Neural crest cell (in vitro differentiated cells): Measurements from ENCODE around the gene ZFP57. TPM values are rescaled to one million over a fixed set of nuclear protein-coding genes. Genes with fewer than 3 reads are reported as not detected.

ENCODE experiments used
- DNase-seq: peaks from one replicate; pipeline ENCODE4 v3.0.0; 2021; ENCODE audit warnings: low read depth, mixed read lengths, low spot score
- H3K27ac Mint-ChIP-seq: one replicate; pipeline ENCODE4 v1.8.0; 2021; ENCODE audit warnings: mild to moderate bottlenecking, mixed read lengths; ENCODE audit not compliant: unreplicated experiment
- H3K27me3 Mint-ChIP-seq: 2 replicates; pipeline ENCODE4 v1.8.0; 2021; ENCODE audit warnings: low read depth, mild to moderate bottlenecking, mixed read lengths
- H3K36me3 Mint-ChIP-seq: 2 replicates; pipeline ENCODE4 v1.8.0; 2021; ENCODE audit warnings: low read depth, mild to moderate bottlenecking, mixed read lengths
- H3K4me1 Mint-ChIP-seq: 2 replicates; pipeline ENCODE4 v1.8.0; 2021; ENCODE audit warnings: mixed read lengths
- H3K4me3 Mint-ChIP-seq: one replicate; pipeline ENCODE4 v1.8.0; 2021; ENCODE audit warnings: mild to moderate bottlenecking, mixed read lengths
- H3K9me3 Mint-ChIP-seq: 2 replicates; pipeline ENCODE4 v1.8.0; 2021; ENCODE audit warnings: mixed read lengths
- total RNA-seq: library from RNA; stranded (reverse); gene quantifications from 2 replicates; pipeline ENCODE4 v1.2.1, GENCODE V29; 2021
- TF ChIP-seq, protein P1 (sequence below): fragments of 200-600 bp; sonication (generic); conservative IDR thresholded peaks from 2 replicates; pipeline ENCODE4 v1.5.0; 2021; ENCODE audit warnings: antibody characterized with exemption, mild to moderate bottlenecking

The ZFP57 gene
- total RNA-seq, 1 donor from 2014 or later: not detected

DNA sequence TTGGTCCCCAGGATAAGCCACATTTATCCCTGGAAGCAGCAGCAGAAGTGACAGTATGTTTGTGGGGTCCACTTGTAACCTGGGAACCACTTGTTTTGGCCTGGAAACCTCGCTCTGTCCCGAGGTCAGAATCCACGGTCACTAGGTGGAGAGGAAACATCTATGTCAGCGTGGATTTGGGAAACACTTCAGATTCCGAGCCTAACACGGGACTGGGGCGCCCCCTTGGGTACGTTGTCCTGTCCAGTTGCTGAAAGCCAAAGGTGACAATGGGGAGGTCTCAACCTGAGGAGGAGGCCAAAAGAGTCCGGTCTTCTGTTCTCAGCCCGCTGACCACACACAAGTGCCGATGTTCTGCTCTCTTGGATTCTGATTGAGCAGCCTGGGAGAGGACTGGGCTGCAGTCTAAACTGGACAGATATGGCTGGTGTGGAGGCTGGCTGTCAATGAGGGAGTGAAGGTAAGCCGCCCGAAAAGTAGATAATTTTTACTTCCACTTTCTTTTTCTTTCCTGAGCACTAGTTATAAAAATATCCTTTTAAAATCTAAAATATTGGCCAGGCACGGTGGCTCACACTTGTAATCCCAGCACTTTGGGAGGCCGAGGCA lies 4.9 kb upstream of the ZFP57 start:
- Mint-ChIP-seq H3K4me1 (no peaks in the 10 kb centered on the region), H3K27ac (no peak overlapping the region), H3K4me3 (no peak overlapping the region), H3K27me3 (peaks cover 16% of the 10 kb centered on the region), H3K9me3 (peaks cover 2% of the 10 kb centered on the region), H3K36me3 (no peaks in the 10 kb centered on the region)
- TF ChIP-seq, protein P1, sequence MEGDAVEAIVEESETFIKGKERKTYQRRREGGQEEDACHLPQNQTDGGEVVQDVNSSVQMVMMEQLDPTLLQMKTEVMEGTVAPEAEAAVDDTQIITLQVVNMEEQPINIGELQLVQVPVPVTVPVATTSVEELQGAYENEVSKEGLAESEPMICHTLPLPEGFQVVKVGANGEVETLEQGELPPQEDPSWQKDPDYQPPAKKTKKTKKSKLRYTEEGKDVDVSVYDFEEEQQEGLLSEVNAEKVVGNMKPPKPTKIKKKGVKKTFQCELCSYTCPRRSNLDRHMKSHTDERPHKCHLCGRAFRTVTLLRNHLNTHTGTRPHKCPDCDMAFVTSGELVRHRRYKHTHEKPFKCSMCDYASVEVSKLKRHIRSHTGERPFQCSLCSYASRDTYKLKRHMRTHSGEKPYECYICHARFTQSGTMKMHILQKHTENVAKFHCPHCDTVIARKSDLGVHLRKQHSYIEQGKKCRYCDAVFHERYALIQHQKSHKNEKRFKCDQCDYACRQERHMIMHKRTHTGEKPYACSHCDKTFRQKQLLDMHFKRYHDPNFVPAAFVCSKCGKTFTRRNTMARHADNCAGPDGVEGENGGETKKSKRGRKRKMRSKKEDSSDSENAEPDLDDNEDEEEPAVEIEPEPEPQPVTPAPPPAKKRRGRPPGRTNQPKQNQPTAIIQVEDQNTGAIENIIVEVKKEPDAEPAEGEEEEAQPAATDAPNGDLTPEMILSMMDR: no peak
- no peak for DNase-seq

DNA sequence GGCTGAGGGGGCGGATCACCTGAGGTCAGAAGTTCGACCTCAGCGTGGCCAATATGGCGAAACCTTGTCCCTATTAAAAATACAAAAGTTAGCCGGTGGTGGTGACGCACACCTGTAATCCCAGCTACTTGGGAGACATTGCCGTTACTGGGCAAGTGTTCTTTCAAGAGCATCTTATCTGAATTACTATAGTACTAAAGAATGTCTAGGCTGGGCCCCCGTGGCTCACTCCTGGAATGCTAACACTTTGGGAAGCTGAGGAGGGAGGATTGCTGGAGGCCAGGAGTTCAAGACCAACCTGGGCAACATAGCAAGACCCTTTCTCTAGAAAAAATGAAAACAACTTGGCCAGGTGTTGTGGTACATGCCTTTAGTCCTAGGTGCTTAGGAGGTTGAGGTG lies 859 bp upstream of the ZFP57 start:
- Mint-ChIP-seq H3K4me1 (peaks cover 5% of the 10 kb centered on the region), H3K27me3 (peaks cover 14% of the 10 kb centered on the region), H3K4me3 (no peak overlapping the region), H3K9me3 (no peaks in the 10 kb centered on the region), H3K36me3 (no peaks in the 10 kb centered on the region), H3K27ac (no peak overlapping the region)
- DNase-seq: no peak
- TF ChIP-seq, protein P1: no peak

GRCh38 chr6:29680416-29680815 lies 536 bp downstream of the ZFP57 start:
- H3K9me3 Mint-ChIP-seq: no peaks in the 10 kb centered on the region
- TF ChIP-seq, protein P1: no peak
- no peaks in the 10 kb centered on the region for H3K36me3 Mint-ChIP-seq
- peaks cover 12% of the 10 kb centered on the region for H3K27me3 Mint-ChIP-seq
- H3K4me1 Mint-ChIP-seq: peaks cover 5% of the 10 kb centered on the region
- no peak for DNase-seq
- H3K4me3 Mint-ChIP-seq: no peak overlapping the region
- H3K27ac Mint-ChIP-seq: no peak overlapping the region

DNA sequence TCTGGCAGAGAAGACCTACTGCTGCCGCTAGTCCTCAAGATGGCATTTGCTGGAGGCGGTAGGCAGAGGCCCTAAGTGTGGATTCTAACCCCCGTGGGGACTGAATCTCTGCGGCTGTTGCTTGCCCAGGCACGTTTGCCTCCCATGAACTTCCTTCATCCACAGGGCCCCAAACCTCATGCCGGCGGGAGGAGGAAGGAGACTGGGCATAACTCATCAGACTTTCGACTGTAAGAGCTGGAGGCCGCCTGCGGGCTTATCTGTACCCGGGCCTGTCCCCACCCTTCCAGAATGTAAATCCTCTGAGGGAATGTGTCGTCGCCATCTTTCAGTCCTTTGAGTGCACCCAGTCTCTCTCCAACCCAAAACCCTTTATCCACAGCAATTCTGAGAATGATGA lies 990 bp downstream of the ZFP57 start:
- Mint-ChIP-seq H3K27me3 (peaks cover 8% of the 10 kb centered on the region), H3K36me3 (no peaks in the 10 kb centered on the region), H3K9me3 (no peaks in the 10 kb centered on the region), H3K4me3 (no peak overlapping the region), H3K4me1 (peaks cover 5% of the 10 kb centered on the region), H3K27ac (no peak overlapping the region)
- DNase-seq: no peak
- TF ChIP-seq, protein P1: no peak

GRCh38 chr6:29678114-29678513 lies 2.8 kb downstream of the ZFP57 start:
- peaks cover 6% of the 10 kb centered on the region for H3K27me3 Mint-ChIP-seq
- no peak overlapping the region for H3K27ac Mint-ChIP-seq
- H3K4me1 Mint-ChIP-seq: peaks cover 5% of the 10 kb centered on the region
- no peaks in the 10 kb centered on the region for H3K36me3 Mint-ChIP-seq
- no peak overlapping the region for H3K4me3 Mint-ChIP-seq
- peaks cover 4% of the 10 kb centered on the region for H3K9me3 Mint-ChIP-seq
- DNase-seq: no peak
- TF ChIP-seq, protein P1: no peak
